Hepatocyte (in vitro differentiated cells): ENCODE results near the gene BRD2. TPM values are rescaled to one million over a fixed set of nuclear protein-coding genes. Genes with fewer than 3 reads are reported as not detected.

Experiments
- DNase-seq: peaks from one replicate; pipeline ENCODE4 v3.0.0-alpha.2; 2016; ENCODE audit warnings: low spot score
- H2AFZ ChIP-seq: fragments of 200-600 bp; sonication (generic); 2 replicates; pipeline ENCODE4 v1.6.0; 2016; ENCODE audit warnings: antibody characterized with exemption, mild to moderate bottlenecking
- H3K27ac ChIP-seq: fragments of 200-600 bp; sonication (generic); 2 replicates; pipeline ENCODE4 v1.5.1; 2016; ENCODE audit warnings: mild to moderate bottlenecking
- H3K27me3 ChIP-seq: fragments of 200-600 bp; sonication (generic); 2 replicates; pipeline ENCODE4 v1.6.1; 2016
- H3K36me3 ChIP-seq: fragments of 200-600 bp; sonication (generic); replicated peaks from 2 replicates; pipeline ENCODE4 v1.5.1; 2016; ENCODE audit warnings: low read depth; ENCODE audit not compliant: insufficient read depth
- H3K4me1 ChIP-seq: fragments of 200-600 bp; sonication (generic); 2 replicates; pipeline ENCODE4 v1.5.1; 2016; ENCODE audit warnings: mild to moderate bottlenecking, moderate library complexity; ENCODE audit not compliant: insufficient read depth
- H3K4me2 ChIP-seq: fragments of 200-600 bp; sonication (generic); 2 replicates; pipeline ENCODE4 v1.6.0; 2016
- H3K4me3 ChIP-seq: fragments of 200-600 bp; sonication (generic); 2 replicates; pipeline ENCODE4 v1.5.1; 2016; ENCODE audit warnings: mild to moderate bottlenecking
- H3K79me2 ChIP-seq: fragments of 200-600 bp; sonication (generic); 2 replicates; pipeline ENCODE4 v1.6.0; 2017; ENCODE audit warnings: mild to moderate bottlenecking
- H3K9me2 ChIP-seq: fragments of 200-600 bp; sonication (generic); replicated peaks from 2 replicates; pipeline ENCODE4 v1.6.0; 2017; ENCODE audit warnings: mild to moderate bottlenecking; ENCODE audit not compliant: insufficient read depth
- H3K9me3 ChIP-seq: fragments of 200-600 bp; sonication (generic); 2 replicates; pipeline ENCODE4 v1.5.1; 2016; ENCODE audit warnings: low read depth, mild to moderate bottlenecking
- H4K20me1 ChIP-seq: fragments of 200-600 bp; sonication (generic); 2 replicates; pipeline ENCODE4 v1.6.0; 2016; ENCODE audit warnings: mild to moderate bottlenecking; ENCODE audit not compliant: insufficient read depth, poor library complexity, severe bottlenecking
- CTCF ChIP-seq: fragments of 200-600 bp; sonication (generic); IDR thresholded peaks from 2 replicates; pipeline ENCODE4 v1.5.1; 2016; ENCODE audit warnings: antibody characterized with exemption, mild to moderate bottlenecking; ENCODE audit not compliant: poor library complexity
- EZH2 ChIP-seq: fragments of 200-600 bp; sonication (generic); IDR thresholded peaks from 2 replicates; pipeline ENCODE4 v1.6.1; 2016; ENCODE audit warnings: antibody characterized with exemption, mild to moderate bottlenecking, borderline replicate concordance
- EZH2phosphoT487 ChIP-seq: fragments of 200-600 bp; sonication (generic); IDR thresholded peaks from one replicate; pipeline ENCODE4 v1.6.1; 2018; ENCODE audit warnings: antibody characterized with exemption, mild to moderate bottlenecking, low read depth, moderate library complexity; ENCODE audit not compliant: unreplicated experiment, severe bottlenecking
- WGBS: methylation state at CpG from one replicate; pipeline ENCODE4 v1.1.6; 2016; ENCODE audit warnings: low lambda C conversion rate; ENCODE audit errors: missing lambda C conversion rate; 5-methylcytosine and 5-hydroxymethylcytosine counted together
- polyA plus RNA-seq: library from polyadenylated mRNA; unstranded; fragments of >200 nt; fragmentation: Nextera tagmentation; extraction: Ambion mirVana; gene quantifications from 2 replicates; pipeline ENCODE4 v1.2.1, GENCODE V29; 2016
- total RNA-seq: library from RNA; depleted of rRNA; stranded (reverse); fragments of >200 nt; gene quantifications from 2 replicates; pipeline ENCODE4 v1.2.3, GENCODE V29; 2014

Gene BRD2
- total and polyA plus RNA-seq, 2 experiments from 2014 or later = 106 to 133 TPM

DNA sequence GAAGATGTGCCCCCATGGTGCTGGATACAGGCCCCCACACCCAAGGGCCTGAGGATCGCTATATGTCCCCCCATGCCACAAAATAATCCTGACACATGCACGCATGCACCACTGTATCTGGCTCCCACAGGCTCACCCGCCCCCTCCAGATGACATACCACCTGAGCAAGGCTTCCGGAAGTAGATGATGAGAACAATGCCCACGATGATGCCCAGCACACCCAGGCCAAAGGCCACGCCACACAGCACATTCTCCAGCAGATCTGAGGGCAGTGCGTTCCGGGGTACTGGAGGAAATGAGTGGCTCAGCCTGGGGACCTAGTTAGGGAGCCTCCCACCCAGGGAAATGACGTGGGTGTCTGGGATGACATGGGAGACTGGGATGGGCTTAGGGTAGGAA, 19.3 kb upstream of the BRD2 start:
- no peak for DNase-seq
- Histone ChIP-seq H3K4me2 (no peak overlapping the region), H3K27me3 (no peaks in the 10 kb centered on the region), H3K4me1 (no peaks in the 10 kb centered on the region), H3K9me2 (no peaks in the 10 kb centered on the region), H3K4me3 (no peak overlapping the region), H2AFZ (no peak overlapping the region), H3K36me3 (no peaks in the 10 kb centered on the region), H3K79me2 (no peaks in the 10 kb centered on the region), H3K9me3 (no peaks in the 10 kb centered on the region), H4K20me1 (no peaks in the 10 kb centered on the region), H3K27ac (no peak overlapping the region)
- WGBS = 91% methylated on average over 9 of the region's 9 CpGs
- no peak for TF ChIP-seq EZH2
- TF ChIP-seq CTCF = no peak
- TF ChIP-seq EZH2phosphoT487 = no peak

DNA sequence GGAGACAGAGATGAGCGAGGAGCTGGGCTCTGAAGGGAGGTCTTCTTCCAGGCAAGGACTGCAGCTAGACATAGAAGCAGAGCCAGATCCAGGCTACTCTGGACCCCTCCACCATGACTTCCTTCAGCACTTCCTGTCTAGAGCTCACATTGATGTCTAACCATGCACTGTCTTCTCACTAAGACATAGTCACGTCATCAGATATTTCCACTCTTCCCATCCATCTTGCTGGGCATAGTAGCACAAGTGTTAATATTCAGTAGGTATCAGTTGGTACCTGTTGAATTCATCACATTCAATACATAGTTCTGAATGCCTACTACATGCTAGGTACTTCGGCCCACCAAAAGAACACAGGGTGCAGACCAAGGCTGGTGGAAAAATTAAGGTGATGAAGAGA, 18.4 kb upstream of the BRD2 start:
- Histone ChIP-seq H3K79me2 (no peaks in the 10 kb centered on the region), H3K27me3 (no peaks in the 10 kb centered on the region), H3K4me3 (no peak overlapping the region), H3K4me1 (no peaks in the 10 kb centered on the region), H3K9me2 (no peaks in the 10 kb centered on the region), H2AFZ (no peak overlapping the region), H3K9me3 (no peaks in the 10 kb centered on the region), H3K4me2 (no peak overlapping the region), H3K27ac (no peak overlapping the region), H3K36me3 (no peaks in the 10 kb centered on the region), H4K20me1 (no peaks in the 10 kb centered on the region)
- no peak for DNase-seq
- no peak for TF ChIP-seq CTCF
- TF ChIP-seq EZH2phosphoT487 = no peak
- no peak for TF ChIP-seq EZH2
- 93% methylated on average over 3 of the region's 3 CpGs for WGBS

GRCh38 chr6:32950449-32950848, 17.9 kb upstream of the BRD2 start:
- Histone ChIP-seq H3K27ac (no peak overlapping the region), H3K4me1 (no peaks in the 10 kb centered on the region)
- 96% methylated on average over 8 of the region's 8 CpGs for WGBS

More at GRCh38 chr6:32950449-32950848, 17.9 kb upstream of the BRD2 start:
- TF ChIP-seq CTCF (no peak), EZH2 (no peak), EZH2phosphoT487 (no peak)
- no peaks in the 10 kb centered on the region for H3K27me3 ChIP-seq
- H3K4me2 ChIP-seq = no peak overlapping the region
- H2AFZ ChIP-seq = no peak overlapping the region
- DNase-seq = no peak
- no peaks in the 10 kb centered on the region for H3K9me2 ChIP-seq
- H4K20me1 ChIP-seq = no peaks in the 10 kb centered on the region
- H3K9me3 ChIP-seq = no peaks in the 10 kb centered on the region
- H3K79me2 ChIP-seq = no peaks in the 10 kb centered on the region
- H3K36me3 ChIP-seq = no peaks in the 10 kb centered on the region
- no peak overlapping the region for H3K4me3 ChIP-seq
